Neural cell (in vitro differentiated cells): Measurements from ENCODE around the gene PRR5L. TPM values are rescaled to one million over a fixed set of nuclear protein-coding genes. Genes with fewer than 3 reads are reported as not detected.
A peak's percentile ranks its signal among the peaks of the same experiment; 100 is the strongest.

ENCODE experiments used
- H2AFZ ChIP-seq: fragments of 200-600, 300-800 bp; sonication (generic), shearing (Covaris generic); 2 replicates; pipeline ENCODE4 v1.6.0; 2014; ENCODE audit warnings: low read depth, mild to moderate bottlenecking, antibody characterized with exemption, low read length, moderate library complexity
- H3F3A ChIP-seq: fragments of 200-600 bp; shearing (Covaris generic); 2 replicates; pipeline ENCODE4 v1.6.1; 2016; ENCODE audit warnings: mild to moderate bottlenecking, moderate library complexity, mixed read lengths, antibody characterized with exemption, low read length; ENCODE audit not compliant: insufficient read depth, poor library complexity, severe bottlenecking
- H3K27ac ChIP-seq: fragments of 200-600, 300-800 bp; sonication (generic), shearing (Covaris generic); 2 replicates; pipeline ENCODE4 v1.5.1; 2014; ENCODE audit warnings: mild to moderate bottlenecking, low read length, moderate library complexity
- H3K27me3 ChIP-seq: fragments of 300-800, 200-600 bp; sonication (generic), shearing (Covaris generic); 2 replicates; pipeline ENCODE4 v1.6.0; 2014; ENCODE audit warnings: mild to moderate bottlenecking, low read depth, low read length, moderate library complexity; ENCODE audit not compliant: insufficient read depth
- H3K36me3 ChIP-seq: fragments of 300-800, 200-600 bp; sonication (generic), shearing (Covaris generic); 2 replicates; pipeline ENCODE4 v1.5.1; 2014; ENCODE audit warnings: mild to moderate bottlenecking, antibody characterized with exemption, low read length, moderate library complexity; ENCODE audit not compliant: insufficient read depth
- H3K4me2 ChIP-seq: fragments of 300-800, 200-600 bp; sonication (generic), shearing (Covaris generic); 2 replicates; pipeline ENCODE4 v1.6.0; 2014; ENCODE audit warnings: mild to moderate bottlenecking, low read length
- H3K4me3 ChIP-seq: fragments of 300-800, 200-600 bp; sonication (generic), shearing (Covaris generic); 2 replicates; pipeline ENCODE4 v1.5.1; 2014; ENCODE audit warnings: mild to moderate bottlenecking, low read length, moderate library complexity
- H3K79me2 ChIP-seq: fragments of 200-600 bp; shearing (Covaris generic); replicated peaks from 2 replicates; pipeline ENCODE4 v1.6.0; 2014; ENCODE audit warnings: mild to moderate bottlenecking, low read length, moderate library complexity; ENCODE audit not compliant: insufficient read depth
- H3K9ac ChIP-seq: fragments of 300-800, 200-600 bp; sonication (generic), shearing (Covaris generic); 2 replicates; pipeline ENCODE4 v1.6.1; 2016; ENCODE audit warnings: mild to moderate bottlenecking, low read length, mixed read lengths
- H3K9me2 ChIP-seq: fragments of 200-600 bp; shearing (Covaris generic); 2 replicates; pipeline ENCODE4 v1.6.1; 2016; ENCODE audit warnings: mild to moderate bottlenecking, low read length, mixed read lengths; ENCODE audit not compliant: insufficient read depth
- H3K9me3 ChIP-seq: fragments of 200-600, 300-800 bp; sonication (generic), shearing (Covaris generic); 2 replicates; pipeline ENCODE4 v1.6.1; 2016; ENCODE audit warnings: mild to moderate bottlenecking, mixed run types, low read length, moderate library complexity, mixed read lengths
- H4K20me1 ChIP-seq: fragments of 200-600 bp; shearing (Covaris generic); 2 replicates; pipeline ENCODE4 v1.6.1; 2016; ENCODE audit warnings: mild to moderate bottlenecking, mixed run types; ENCODE audit not compliant: insufficient read depth
- CTCF ChIP-seq: fragments of 450-650 bp; IDR thresholded peaks from 2 replicates; pipeline ENCODE4 v1.5.1; 2014; ENCODE audit warnings: antibody characterized with exemption, mild to moderate bottlenecking, moderate library complexity; ENCODE audit not compliant: poor library complexity, severe bottlenecking
- EP300 ChIP-seq: fragments of 450-650 bp; conservative IDR thresholded peaks from 2 replicates; pipeline ENCODE4 v1.6.1; 2014; ENCODE audit warnings: antibody characterized with exemption, mild to moderate bottlenecking, moderate library complexity; ENCODE audit not compliant: poor library complexity, severe bottlenecking
- EZH2 ChIP-seq: fragments of 200-600, 300-800 bp; shearing (Covaris generic), sonication (generic); IDR thresholded peaks from 2 replicates; pipeline ENCODE4 v1.6.1; 2014; ENCODE audit warnings: antibody characterized with exemption, low read length, borderline replicate concordance, mild to moderate bottlenecking; ENCODE audit not compliant: insufficient read depth, poor library complexity, severe bottlenecking
- MXI1 ChIP-seq: fragments of 450-650 bp; conservative IDR thresholded peaks from 2 replicates; pipeline ENCODE4 v1.6.1; 2014; ENCODE audit warnings: antibody characterized with exemption, mild to moderate bottlenecking; ENCODE audit not compliant: poor library complexity, severe bottlenecking
- POLR2AphosphoS5 ChIP-seq: IDR thresholded peaks from 2 replicates; pipeline ENCODE4 v1.6.1; 2012
- RAD21 ChIP-seq: fragments of 450-650 bp; conservative IDR thresholded peaks from 2 replicates; pipeline ENCODE4 v1.6.1; 2014; ENCODE audit warnings: antibody characterized with exemption, mild to moderate bottlenecking, moderate library complexity
- SMC3 ChIP-seq: fragments of 450-650 bp; conservative IDR thresholded peaks from 2 replicates; pipeline ENCODE4 v1.6.1; 2014; ENCODE audit warnings: antibody characterized with exemption, mild to moderate bottlenecking, moderate library complexity; ENCODE audit not compliant: poor library complexity
- TAF1 ChIP-seq: IDR thresholded peaks from 2 replicates; pipeline ENCODE4 v1.6.1; 2012; ENCODE audit warnings: low read depth
- polyA plus RNA-seq: library from polyadenylated mRNA; depleted of rRNA; stranded (reverse); fragments of >200 nt; gene quantifications from 2 replicates; pipeline ENCODE4 v1.2.3, GENCODE V29; 2014
- TF ChIP-seq, protein P1 (sequence below): IDR thresholded peaks from 2 replicates; pipeline ENCODE4 v1.6.1; 2012; ENCODE audit warnings: borderline replicate concordance

PRR5L gene
- polyA plus RNA-seq, 1 donor from 2014 or later = 0.22 TPM

DNA sequence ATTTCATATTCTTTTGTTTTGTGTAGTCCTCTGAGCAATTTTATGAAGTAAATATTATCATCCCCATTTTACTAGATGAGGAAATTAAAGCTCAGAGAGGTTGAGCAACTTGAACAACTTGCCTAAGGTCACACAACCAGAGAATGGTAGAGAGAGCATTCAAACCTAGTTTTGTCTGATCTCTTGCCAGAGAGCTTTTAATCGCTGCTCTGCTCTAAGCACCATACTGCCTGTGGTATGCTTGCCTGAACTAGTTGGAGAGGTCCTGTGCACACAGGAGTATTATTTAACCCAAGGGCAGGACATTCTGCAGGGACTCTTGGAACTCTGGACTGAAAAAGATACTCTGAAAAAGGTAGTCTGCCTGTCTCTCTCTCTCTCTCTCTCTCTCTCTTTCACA, 175.5 kb downstream of the PRR5L start (continued):
- no peak for TF ChIP-seq RAD21

GRCh38 chr11:36475192-36475591, 179.1 kb downstream of the PRR5L start:
- H3K9me2 ChIP-seq = no peaks in the 10 kb centered on the region
- H3K36me3 ChIP-seq = no peaks in the 10 kb centered on the region
- no peak overlapping the region for H3K4me3 ChIP-seq
- H2AFZ ChIP-seq = no peak overlapping the region
- no peaks in the 10 kb centered on the region for H4K20me1 ChIP-seq
- no peaks in the 10 kb centered on the region for H3K27me3 ChIP-seq
- no peak overlapping the region for H3K4me2 ChIP-seq
- TF ChIP-seq, protein P1, sequence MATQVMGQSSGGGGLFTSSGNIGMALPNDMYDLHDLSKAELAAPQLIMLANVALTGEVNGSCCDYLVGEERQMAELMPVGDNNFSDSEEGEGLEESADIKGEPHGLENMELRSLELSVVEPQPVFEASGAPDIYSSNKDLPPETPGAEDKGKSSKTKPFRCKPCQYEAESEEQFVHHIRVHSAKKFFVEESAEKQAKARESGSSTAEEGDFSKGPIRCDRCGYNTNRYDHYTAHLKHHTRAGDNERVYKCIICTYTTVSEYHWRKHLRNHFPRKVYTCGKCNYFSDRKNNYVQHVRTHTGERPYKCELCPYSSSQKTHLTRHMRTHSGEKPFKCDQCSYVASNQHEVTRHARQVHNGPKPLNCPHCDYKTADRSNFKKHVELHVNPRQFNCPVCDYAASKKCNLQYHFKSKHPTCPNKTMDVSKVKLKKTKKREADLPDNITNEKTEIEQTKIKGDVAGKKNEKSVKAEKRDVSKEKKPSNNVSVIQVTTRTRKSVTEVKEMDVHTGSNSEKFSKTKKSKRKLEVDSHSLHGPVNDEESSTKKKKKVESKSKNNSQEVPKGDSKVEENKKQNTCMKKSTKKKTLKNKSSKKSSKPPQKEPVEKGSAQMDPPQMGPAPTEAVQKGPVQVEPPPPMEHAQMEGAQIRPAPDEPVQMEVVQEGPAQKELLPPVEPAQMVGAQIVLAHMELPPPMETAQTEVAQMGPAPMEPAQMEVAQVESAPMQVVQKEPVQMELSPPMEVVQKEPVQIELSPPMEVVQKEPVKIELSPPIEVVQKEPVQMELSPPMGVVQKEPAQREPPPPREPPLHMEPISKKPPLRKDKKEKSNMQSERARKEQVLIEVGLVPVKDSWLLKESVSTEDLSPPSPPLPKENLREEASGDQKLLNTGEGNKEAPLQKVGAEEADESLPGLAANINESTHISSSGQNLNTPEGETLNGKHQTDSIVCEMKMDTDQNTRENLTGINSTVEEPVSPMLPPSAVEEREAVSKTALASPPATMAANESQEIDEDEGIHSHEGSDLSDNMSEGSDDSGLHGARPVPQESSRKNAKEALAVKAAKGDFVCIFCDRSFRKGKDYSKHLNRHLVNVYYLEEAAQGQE = no peak
- TF ChIP-seq CTCF (no peak), RAD21 (no peak), SMC3 (no peak), MXI1 (no peak), EZH2 (no peak), TAF1 (no peak), EP300 (no peak), POLR2AphosphoS5 (no peak)
- no peaks in the 10 kb centered on the region for H3K79me2 ChIP-seq
- no peaks in the 10 kb centered on the region for H3K9me3 ChIP-seq
- no peak overlapping the region for H3K27ac ChIP-seq
- H3K9ac ChIP-seq = no peak overlapping the region
- no peaks in the 10 kb centered on the region for H3F3A ChIP-seq

DNA sequence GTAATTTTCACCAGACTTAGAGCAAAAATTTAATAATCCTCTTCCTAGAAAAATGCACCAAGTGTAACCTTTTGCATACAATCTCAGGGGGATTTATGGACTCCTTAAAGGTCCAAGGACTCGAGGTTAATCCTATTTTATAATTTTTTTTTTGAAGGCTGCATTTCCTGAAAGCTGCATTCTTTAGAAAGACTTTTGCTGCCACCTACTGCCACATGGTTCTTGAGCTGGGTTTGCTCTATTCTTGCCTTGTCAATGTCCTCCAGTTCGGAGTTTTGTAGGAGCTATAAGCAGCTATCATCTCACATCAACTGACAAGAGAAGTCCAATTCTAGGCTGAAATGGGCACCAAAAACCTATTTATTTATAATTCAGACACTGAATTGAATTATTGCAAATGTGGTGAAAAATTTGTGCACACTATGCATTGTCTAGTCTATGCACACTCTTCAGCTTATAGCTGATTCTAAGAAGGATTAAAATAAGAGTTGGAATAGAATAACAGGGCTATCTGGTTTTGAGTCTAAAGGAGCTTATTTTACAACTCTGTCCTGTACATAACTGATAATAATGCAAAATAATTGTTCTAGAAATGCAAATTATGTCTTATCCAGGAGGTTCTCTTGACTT, 182.7 kb downstream of the PRR5L start:
- Histone ChIP-seq H3K9me2 (no peaks in the 10 kb centered on the region), H3F3A (no peaks in the 10 kb centered on the region), H3K9me3 (no peaks in the 10 kb centered on the region), H3K4me3 (no peak overlapping the region), H3K36me3 (no peaks in the 10 kb centered on the region), H3K9ac (no peak overlapping the region), H3K4me2 (no peak overlapping the region), H3K27me3 (no peaks in the 10 kb centered on the region), H3K27ac (no peak overlapping the region), H2AFZ (no peak overlapping the region), H3K79me2 (no peaks in the 10 kb centered on the region), H4K20me1 (no peaks in the 10 kb centered on the region)
- TF ChIP-seq SMC3 = peak; percentile 88
- peak; percentile 91 for TF ChIP-seq RAD21
- no peak for TF ChIP-seq TAF1
- peak; percentile 85 for TF ChIP-seq CTCF
